Keratinocyte (primary cell): Measurements from ENCODE around the gene EXD3. TPM values are rescaled to one million over a fixed set of nuclear protein-coding genes. Genes with fewer than 3 reads are reported as not detected.
"Not testable (repeated sequence)": the region's sequence is repeated elsewhere in the genome, so short reads cannot be mapped to it uniquely, and the experiment has no call there.

Experiments used
- DNase-seq: peaks from one replicate; pipeline ENCODE4 v3.0.0-alpha.2; 2011; ENCODE audit warnings: low read depth, missing footprints, low spot score
- FAIRE-seq: peaks from 2 replicates; lab custom pipeline; 2011; peaks lifted over from hg19 to GRCh38; lab: Jason Lieb, UNC
- H2AFZ ChIP-seq: 2 replicates; pipeline ENCODE4 v1.6.0; 2012; ENCODE audit warnings: low read length, control low read depth, inconsistent platforms; ENCODE audit not compliant: control insufficient read depth
- H3K27ac ChIP-seq: 2 replicates; pipeline ENCODE4 v1.5.1; 2011; ENCODE audit warnings: low read length; ENCODE audit not compliant: control insufficient read depth, insufficient read depth
- H3K27me3 ChIP-seq: 3 replicates; pipeline ENCODE4 v1.6.0; 2011; ENCODE audit warnings: low read length; ENCODE audit not compliant: control insufficient read depth, insufficient read depth; ENCODE audit errors: extremely low read depth
- H3K36me3 ChIP-seq, 2 experiments: 2 replicates in 1 of 2; 3 replicates in 1 of 2; pipeline ENCODE4 v1.5.1; 2011; ENCODE audit warnings: low read length in 2 of 2, mild to moderate bottlenecking in 1 of 2; ENCODE audit not compliant: control insufficient read depth in 2 of 2, insufficient read depth in 2 of 2; ENCODE audit errors: extremely low read depth in 1 of 2
- H3K4me1 ChIP-seq: 3 replicates; pipeline ENCODE4 v1.5.1; 2011; ENCODE audit warnings: low read length; ENCODE audit not compliant: control insufficient read depth, insufficient read depth; ENCODE audit errors: extremely low read depth
- H3K4me2 ChIP-seq: 3 replicates; pipeline ENCODE4 v1.6.0; 2011; ENCODE audit warnings: low read depth, low read length; ENCODE audit not compliant: control insufficient read depth, insufficient read depth; ENCODE audit errors: extremely low read depth
- H3K4me3 ChIP-seq, 3 experiments: fragments of 200-600 bp in 1 of 3; sonication (generic) in 1 of 3; 2 replicates in 2 of 3; 3 replicates in 1 of 3; pipeline ENCODE4 v1.5.1; 2011 to 2016; ENCODE audit warnings: low read length in 3 of 3, mild to moderate bottlenecking in 3 of 3, control low read depth in 2 of 3, inconsistent platforms in 1 of 3, low read depth in 1 of 3, mixed read lengths in 1 of 3, mixed run types in 1 of 3, moderate library complexity in 1 of 3; ENCODE audit not compliant: control insufficient read depth in 2 of 3, insufficient read depth in 2 of 3; ENCODE audit errors: extremely low read depth in 1 of 3
- H3K79me2 ChIP-seq: 2 replicates; pipeline ENCODE4 v1.6.0; 2012; ENCODE audit warnings: low read length; ENCODE audit not compliant: control insufficient read depth, insufficient read depth
- H3K9ac ChIP-seq: 3 replicates; pipeline ENCODE4 v1.6.0; 2011; ENCODE audit warnings: low read length; ENCODE audit not compliant: control insufficient read depth, insufficient read depth; ENCODE audit errors: extremely low read depth
- H3K9me1 ChIP-seq: 3 replicates; pipeline ENCODE4 v1.6.0; 2011; ENCODE audit warnings: low read length; ENCODE audit not compliant: control insufficient read depth, insufficient read depth; ENCODE audit errors: extremely low read depth
- H3K9me3 ChIP-seq: 2 replicates; pipeline ENCODE4 v1.5.1; 2012; ENCODE audit warnings: low read depth, low read length; ENCODE audit not compliant: control insufficient read depth
- H4K20me1 ChIP-seq: 3 replicates; pipeline ENCODE4 v1.6.0; 2011; ENCODE audit warnings: low read length; ENCODE audit not compliant: control insufficient read depth, insufficient read depth; ENCODE audit errors: extremely low read depth
- EZH2 ChIP-seq: IDR thresholded peaks from one replicate; pipeline ENCODE4 v1.6.1; 2012; ENCODE audit warnings: inconsistent platforms, mild to moderate bottlenecking, low read length, moderate library complexity
- dilution Hi-C: fragments of 300-500 bp; cut with MboI; formaldehyde crosslinking; loops from one replicate; pipeline ENCODE4 v1.7.0; 2020; ENCODE audit warnings: low sequenced_read_pairs; ENCODE audit not compliant: extremely low pct_ligation_motif_present
- polyA plus RNA-seq, 5 experiments: library from polyadenylated mRNA; depleted of rRNA in 3 of 5; stranded (reverse) in 3 of 5; stranded (forward) in 1 of 5; unstranded in 1 of 5; fragments of >200 nt; gene quantifications; 1 replicate in 1 of 5; 2 replicates in 3 of 5; 3 replicates in 1 of 5; pipeline versions ENCODE4 v1.2.1 to v1.2.3, GENCODE V29; 2011 to 2012; ENCODE audit warnings: missing spikeins in 2 of 5, low read depth in 1 of 5, low replicate concordance in 1 of 5
- TF ChIP-seq, protein P1 (sequence below), 3 experiments: IDR thresholded peaks in 1 of 3; conservative IDR thresholded peaks in 1 of 3; optimal IDR thresholded peaks in 1 of 3; 2 replicates in 2 of 3; 3 replicates in 1 of 3; pipeline versions ENCODE3 to v1.5.1; 2011; ENCODE audit warnings: low read length in 3 of 3, mild to moderate bottlenecking in 3 of 3, moderate library complexity in 2 of 3, control low read depth in 1 of 3, inconsistent platforms in 1 of 3; ENCODE audit not compliant: insufficient read depth in 2 of 3; ENCODE audit errors: extremely low read depth in 1 of 3

EXD3 gene
- polyA plus RNA-seq, 1 donor (not counting 4 experiments of a cell fraction or from before 2014, with no cell fraction given), result 1.5 TPM

DNA sequence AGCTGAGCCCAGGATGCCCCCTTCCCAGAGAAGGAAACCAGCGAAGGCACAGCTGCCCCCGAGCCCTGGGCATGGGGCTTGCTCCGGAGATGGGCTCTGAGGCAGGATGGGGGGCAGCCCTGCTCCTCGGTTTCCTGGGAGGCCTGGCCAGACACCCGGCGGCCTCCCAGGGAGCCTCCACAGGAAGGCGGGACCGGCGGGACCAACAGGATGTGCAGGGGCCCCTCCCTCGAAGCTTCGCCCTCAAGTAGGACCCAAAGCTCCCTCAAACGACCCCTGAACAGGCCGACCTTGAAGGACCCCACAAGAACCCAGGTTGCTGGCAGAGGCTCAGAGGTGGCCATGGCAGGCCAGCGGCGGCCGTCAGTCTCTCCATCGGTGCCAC, 11.7 kb downstream of the EXD3 start:
- H3K36me3 ChIP-seq, result no peaks in the 10 kb centered on the region
- DNase-seq (no peak), FAIRE-seq (no peak)
- H3K4me3 ChIP-seq, result no peak overlapping the region
- no peaks in the 10 kb centered on the region for H3K9me3 ChIP-seq
- dilution Hi-C loops, result no loop called here
- no peak overlapping the region for H3K4me2 ChIP-seq
- peaks cover 16% of the 10 kb centered on the region for H3K4me1 ChIP-seq
- H3K79me2 ChIP-seq, result peaks cover 2% of the 10 kb centered on the region
- no peak for TF ChIP-seq EZH2
- TF ChIP-seq, protein P1, sequence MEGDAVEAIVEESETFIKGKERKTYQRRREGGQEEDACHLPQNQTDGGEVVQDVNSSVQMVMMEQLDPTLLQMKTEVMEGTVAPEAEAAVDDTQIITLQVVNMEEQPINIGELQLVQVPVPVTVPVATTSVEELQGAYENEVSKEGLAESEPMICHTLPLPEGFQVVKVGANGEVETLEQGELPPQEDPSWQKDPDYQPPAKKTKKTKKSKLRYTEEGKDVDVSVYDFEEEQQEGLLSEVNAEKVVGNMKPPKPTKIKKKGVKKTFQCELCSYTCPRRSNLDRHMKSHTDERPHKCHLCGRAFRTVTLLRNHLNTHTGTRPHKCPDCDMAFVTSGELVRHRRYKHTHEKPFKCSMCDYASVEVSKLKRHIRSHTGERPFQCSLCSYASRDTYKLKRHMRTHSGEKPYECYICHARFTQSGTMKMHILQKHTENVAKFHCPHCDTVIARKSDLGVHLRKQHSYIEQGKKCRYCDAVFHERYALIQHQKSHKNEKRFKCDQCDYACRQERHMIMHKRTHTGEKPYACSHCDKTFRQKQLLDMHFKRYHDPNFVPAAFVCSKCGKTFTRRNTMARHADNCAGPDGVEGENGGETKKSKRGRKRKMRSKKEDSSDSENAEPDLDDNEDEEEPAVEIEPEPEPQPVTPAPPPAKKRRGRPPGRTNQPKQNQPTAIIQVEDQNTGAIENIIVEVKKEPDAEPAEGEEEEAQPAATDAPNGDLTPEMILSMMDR (optimal IDR thresholded peaks at IDR 0.05 in 1 of 3, IDR thresholded peaks at IDR 0.05 in 1 of 3, conservative IDR thresholded peaks at IDR 0.05 in 1 of 3; ENCODE audit: extremely low read depth in 1 of 3, insufficient read depth in 2 of 3, low read length in 3 of 3), result no peak
- H3K9me1 ChIP-seq, result no peaks in the 10 kb centered on the region
- H3K27me3 ChIP-seq, result peaks cover 8% of the 10 kb centered on the region
- H3K27ac ChIP-seq, result no peak overlapping the region
- H3K9ac ChIP-seq, result no peak overlapping the region
- no peaks in the 10 kb centered on the region for H4K20me1 ChIP-seq
- no peak overlapping the region for H2AFZ ChIP-seq

DNA sequence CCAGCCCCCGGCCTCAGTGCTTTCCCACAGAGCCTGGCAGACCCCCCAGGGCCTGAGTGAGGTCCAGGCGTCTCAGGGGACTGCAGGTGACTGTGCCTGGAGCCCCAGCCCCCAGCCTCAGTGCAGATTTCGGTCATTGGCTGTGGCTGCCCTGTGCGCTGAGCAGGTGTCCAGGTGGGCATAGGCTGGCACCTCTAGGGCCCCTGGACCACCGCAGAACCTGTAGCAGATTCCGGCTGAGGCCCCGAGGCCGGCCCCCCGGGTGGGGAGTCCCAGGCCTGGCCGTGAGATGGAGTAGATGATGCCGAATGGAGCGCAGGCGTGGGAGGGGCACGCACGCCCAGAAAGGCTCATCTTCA, 12.1 kb downstream of the EXD3 start:
- no peak for TF ChIP-seq EZH2
- TF ChIP-seq, protein P1 (optimal IDR thresholded peaks at IDR 0.05 in 1 of 3, IDR thresholded peaks at IDR 0.05 in 1 of 3, conservative IDR thresholded peaks at IDR 0.05 in 1 of 3; ENCODE audit: extremely low read depth in 1 of 3, insufficient read depth in 2 of 3, low read length in 3 of 3), result no peak
- no peaks in the 10 kb centered on the region for H3K9me3 ChIP-seq
- H3K4me3 ChIP-seq, result no peak overlapping the region
- no peaks in the 10 kb centered on the region for H3K9me1 ChIP-seq
- H4K20me1 ChIP-seq, result no peaks in the 10 kb centered on the region
- no peak for DNase-seq
- H3K79me2 ChIP-seq, result peaks cover 2% of the 10 kb centered on the region
- peaks cover 16% of the 10 kb centered on the region for H3K4me1 ChIP-seq
- no peak for FAIRE-seq
- H3K9ac ChIP-seq, result no peak overlapping the region
- peaks cover 10% of the 10 kb centered on the region for H3K27me3 ChIP-seq
- no peak overlapping the region for H3K4me2 ChIP-seq
- no peaks in the 10 kb centered on the region for H3K36me3 ChIP-seq
- H2AFZ ChIP-seq, result no peak overlapping the region
- H3K27ac ChIP-seq, result no peak overlapping the region
- dilution Hi-C loops, result no loop called here

DNA sequence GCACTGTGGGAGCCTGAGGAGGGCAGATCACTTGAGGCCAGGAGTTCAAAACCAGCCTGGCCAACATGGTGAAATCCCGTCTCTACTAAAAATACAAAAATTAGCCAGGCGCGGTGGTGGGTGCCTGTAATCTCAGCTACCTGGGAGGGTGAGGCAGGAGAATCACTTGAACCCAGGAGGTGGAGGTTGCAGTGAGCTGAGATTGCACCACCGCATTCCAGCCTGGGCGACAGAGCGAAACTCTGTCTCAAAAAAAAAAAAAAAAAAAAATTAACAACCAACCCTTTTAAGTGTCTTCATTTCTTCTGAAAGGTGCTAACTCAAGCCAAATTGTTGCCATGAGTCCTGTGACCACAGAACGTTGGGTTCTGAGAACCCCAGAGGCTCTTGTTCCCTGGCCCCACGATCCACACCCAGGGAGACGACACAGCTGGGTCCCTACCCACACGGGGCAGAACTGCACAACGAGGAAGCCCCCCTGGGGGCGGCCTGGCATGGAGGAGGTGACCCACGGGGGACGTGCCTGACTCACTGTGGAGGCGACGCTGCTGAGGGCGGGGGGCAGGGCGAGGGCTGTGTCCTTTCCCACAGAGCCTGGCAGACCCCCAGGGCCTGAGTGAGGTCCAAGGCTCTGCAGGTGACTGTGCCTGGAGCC, 12.6 kb downstream of the EXD3 start:
- H2AFZ ChIP-seq, FAIRE-seq, H3K4me3 ChIP-seq, dilution Hi-C loops, H3K36me3 ChIP-seq, H3K4me2 ChIP-seq, H3K27ac ChIP-seq, H4K20me1 ChIP-seq, H3K9me1 ChIP-seq, H3K9ac ChIP-seq, H3K9me3 ChIP-seq, H3K79me2 ChIP-seq, DNase-seq: not testable (repeated sequence)
- H3K4me1 ChIP-seq, result peaks cover 18% of the 10 kb centered on the region
- peaks cover 14% of the 10 kb centered on the region for H3K27me3 ChIP-seq
